GM23248 (cell line): ENCODE measurements around the gene POC1A. TPM values are rescaled to one million over a fixed set of nuclear protein-coding genes. Genes with fewer than 3 reads are reported as not detected.

Experiments used
- DNase-seq: peaks from one replicate; pipeline ENCODE4 v3.0.0-alpha.2; 2015
- H2AFZ ChIP-seq: fragments of 200-600 bp; sonication (generic); 2 replicates; pipeline ENCODE4 v1.6.1; 2016; ENCODE audit warnings: antibody characterized with exemption
- H3F3A ChIP-seq: fragments of 200-600 bp; sonication (generic); 2 replicates; pipeline ENCODE4 v1.6.1; 2016; ENCODE audit warnings: mild to moderate bottlenecking, antibody characterized with exemption, mixed run types; ENCODE audit not compliant: insufficient read depth
- H3K27ac ChIP-seq: fragments of 200-600 bp; sonication (generic); 2 replicates; pipeline ENCODE4 v1.5.1; 2016; ENCODE audit warnings: mild to moderate bottlenecking
- H3K27me3 ChIP-seq: fragments of 200-600 bp; sonication (generic); replicated peaks from 2 replicates; pipeline ENCODE4 v1.6.1; 2016; ENCODE audit warnings: mild to moderate bottlenecking; ENCODE audit not compliant: insufficient read depth
- H3K36me3 ChIP-seq: fragments of 200-600 bp; sonication (generic); 2 replicates; pipeline ENCODE4 v1.6.1; 2016; ENCODE audit warnings: low read depth, mild to moderate bottlenecking
- H3K4me1 ChIP-seq: fragments of 200-600 bp; sonication (generic); 2 replicates; pipeline ENCODE4 v1.6.1; 2016; ENCODE audit warnings: mild to moderate bottlenecking; ENCODE audit not compliant: insufficient read depth
- H3K4me2 ChIP-seq: fragments of 200-600 bp; sonication (generic); one replicate; pipeline ENCODE4 v1.6.1; 2016; ENCODE audit warnings: mild to moderate bottlenecking; ENCODE audit not compliant: unreplicated experiment
- H3K4me3 ChIP-seq: fragments of 200-600 bp; sonication (generic); 2 replicates; pipeline ENCODE4 v1.5.1; 2016; ENCODE audit warnings: mild to moderate bottlenecking
- H3K79me2 ChIP-seq: fragments of 200-600 bp; sonication (generic); 2 replicates; pipeline ENCODE4 v1.6.1; 2016; ENCODE audit warnings: mild to moderate bottlenecking; ENCODE audit not compliant: insufficient read depth
- H3K9ac ChIP-seq: fragments of 200-600 bp; sonication (generic); 2 replicates; pipeline ENCODE4 v1.6.1; 2016; ENCODE audit warnings: mild to moderate bottlenecking
- H3K9me2 ChIP-seq: fragments of 200-600 bp; sonication (generic); 2 replicates; pipeline ENCODE4 v1.6.1; 2016; ENCODE audit warnings: mixed run types, mild to moderate bottlenecking, moderate library complexity; ENCODE audit not compliant: insufficient read depth
- H3K9me3 ChIP-seq: fragments of 200-600 bp; sonication (generic); one replicate; pipeline ENCODE4 v1.6.1; 2017; ENCODE audit warnings: low read depth
- H4K20me1 ChIP-seq: fragments of 200-600 bp; sonication (generic); 2 replicates; pipeline ENCODE4 v1.6.0; 2016; ENCODE audit not compliant: insufficient read depth
- EZH2 ChIP-seq: fragments of 200-600 bp; sonication (generic); IDR thresholded peaks from 2 replicates; pipeline ENCODE4 v1.6.1; 2018; ENCODE audit warnings: antibody characterized with exemption, mild to moderate bottlenecking; ENCODE audit not compliant: insufficient read depth, poor library complexity, severe bottlenecking
- EZH2phosphoT487 ChIP-seq: fragments of 200-600 bp; sonication (generic); IDR thresholded peaks from 2 replicates; pipeline ENCODE4 v1.6.1; 2018; ENCODE audit warnings: antibody characterized with exemption, moderate library complexity, mild to moderate bottlenecking, low read depth; ENCODE audit not compliant: insufficient read depth
- WGBS, 2 experiments: methylation state at CpG; one replicate each; pipeline ENCODE4 v1.1.6; 2015 to 2017; ENCODE audit warnings: low lambda C conversion rate in 2 of 2, low coverage in 1 of 2; ENCODE audit errors: missing lambda C conversion rate in 2 of 2; 5-methylcytosine and 5-hydroxymethylcytosine counted together
- in situ Hi-C: fragments of 300-500 bp; cut with MboI; formaldehyde crosslinking; loops from 2 replicates; pipeline ENCODE4 v1.15.0; 2020
- polyA plus RNA-seq: library from polyadenylated mRNA; unstranded; fragments of >200 nt; fragmentation: Nextera tagmentation; extraction: Ambion mirVana; gene quantifications from 2 replicates; pipeline ENCODE4 v1.2.1, GENCODE V29; 2016
- total RNA-seq: library from RNA; depleted of rRNA; stranded (reverse); fragments of >200 nt; shearing (Covaris generic); gene quantifications from 2 replicates; pipeline ENCODE4 v1.2.3, GENCODE V29; 2014

POC1A gene
- total and polyA plus RNA-seq, 2 experiments from 2014 or later, result 5.2 to 11.0 TPM

DNA sequence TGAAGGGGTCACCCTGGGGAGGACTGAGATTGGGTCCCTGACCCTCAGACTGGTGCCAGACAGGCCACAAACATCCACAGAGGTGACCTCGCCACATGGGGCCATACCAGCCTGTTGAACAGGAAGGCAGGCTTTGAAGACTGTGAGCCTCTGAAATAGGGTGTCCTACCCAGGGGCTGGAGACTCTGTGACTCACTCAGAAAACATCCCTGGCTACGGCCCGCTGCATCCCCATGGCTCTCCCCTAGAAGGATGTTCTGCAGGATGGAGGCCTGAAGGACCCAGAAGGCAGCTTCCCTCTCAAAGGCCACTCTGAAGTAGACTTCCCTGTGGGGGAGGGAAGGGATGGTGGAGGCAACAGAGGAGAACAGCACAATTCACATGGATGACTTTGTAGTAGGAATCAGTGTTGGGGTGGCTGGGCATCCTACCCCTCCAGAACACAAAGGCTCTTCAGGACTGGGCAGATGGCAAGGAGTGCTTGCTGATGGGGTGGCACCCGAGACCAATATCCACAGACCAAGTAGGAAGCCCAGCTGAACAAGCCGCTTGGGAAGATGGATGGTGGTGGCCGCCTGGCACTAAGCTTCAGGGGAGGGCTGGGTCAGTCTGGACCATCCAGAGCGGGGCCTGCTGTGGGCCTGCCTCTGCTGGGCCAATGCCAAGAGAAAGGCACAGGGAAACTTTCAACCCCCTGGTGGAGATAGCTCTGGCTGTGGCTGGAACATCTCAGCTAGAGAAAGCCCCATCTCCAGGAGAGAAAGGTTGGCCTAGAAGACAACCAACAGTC, 60.3 kb downstream of the POC1A start:
- Histone ChIP-seq H3K4me3 (no peak overlapping the region), H3K4me1 (peaks cover 38% of the 10 kb centered on the region), H3K27ac (no peak overlapping the region), H4K20me1 (no peaks in the 10 kb centered on the region), H2AFZ (no peak overlapping the region), H3K9me2 (no peaks in the 10 kb centered on the region), H3K27me3 (no peaks in the 10 kb centered on the region), H3K36me3 (no peaks in the 10 kb centered on the region), H3K4me2 (no peak overlapping the region), H3F3A (no peaks in the 10 kb centered on the region), H3K79me2 (no peaks in the 10 kb centered on the region), H3K9me3 (no peaks in the 10 kb centered on the region), H3K9ac (no peak overlapping the region)
- in situ Hi-C loops, result no loop called here
- DNase-seq, result peak; percentile 25
- TF ChIP-seq EZH2phosphoT487 (no peak), EZH2 (no peak)
- 76 to 80% methylated on average over 7 of the region's 7 CpGs for WGBS, 2 experiments

GRCh38 chr3:52092891-52093290, 61.3 kb downstream of the POC1A start:
- in situ Hi-C loops, result no loop called here
- Histone ChIP-seq H3K9ac (no peak overlapping the region), H3K4me1 (peaks cover 36% of the 10 kb centered on the region)

DNA sequence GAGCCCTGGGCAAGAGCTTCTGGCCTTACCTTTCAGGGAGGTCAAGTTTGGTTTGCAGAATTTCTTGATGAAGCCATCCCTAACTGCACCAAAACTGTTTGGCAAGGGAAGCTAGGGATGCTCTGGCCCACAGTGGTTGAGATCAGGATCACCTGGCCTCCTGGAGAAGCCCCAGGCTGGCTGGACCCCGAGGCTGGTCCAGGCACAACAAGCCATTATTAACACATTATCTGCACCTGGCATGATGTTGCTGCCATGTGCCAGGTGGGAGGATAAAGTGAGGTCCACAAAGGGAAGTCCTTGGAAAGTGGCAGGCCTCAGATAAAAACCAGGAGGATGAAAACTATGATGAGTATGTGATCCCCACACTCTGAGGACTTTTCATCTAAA, 62.0 kb downstream of the POC1A start:
- no peaks in the 10 kb centered on the region for H3F3A ChIP-seq
- no peak overlapping the region for H3K9ac ChIP-seq
- no peak overlapping the region for H3K27ac ChIP-seq
- no peaks in the 10 kb centered on the region for H3K79me2 ChIP-seq
- in situ Hi-C loops, result no loop called here
- no peak overlapping the region for H3K4me3 ChIP-seq
- no peaks in the 10 kb centered on the region for H4K20me1 ChIP-seq
- no peaks in the 10 kb centered on the region for H3K36me3 ChIP-seq
- H3K4me2 ChIP-seq, result no peak overlapping the region
- no peak overlapping the region for H2AFZ ChIP-seq
- no peaks in the 10 kb centered on the region for H3K9me2 ChIP-seq
- WGBS, 2 experiments, result 42 to 46% methylated on average over 1 of the region's 1 CpG
- H3K27me3 ChIP-seq, result no peaks in the 10 kb centered on the region
- no peaks in the 10 kb centered on the region for H3K9me3 ChIP-seq
- no peak for DNase-seq
- TF ChIP-seq EZH2phosphoT487, result no peak
- TF ChIP-seq EZH2, result no peak
- peaks cover 40% of the 10 kb centered on the region for H3K4me1 ChIP-seq

More at GRCh38 chr3:52092891-52093290, 61.3 kb downstream of the POC1A start:
- Histone ChIP-seq H3K4me3 (no peak overlapping the region), H2AFZ (no peak overlapping the region), H3K36me3 (no peaks in the 10 kb centered on the region), H4K20me1 (no peaks in the 10 kb centered on the region), H3K27ac (no peak overlapping the region), H3K27me3 (no peaks in the 10 kb centered on the region), H3K4me2 (no peak overlapping the region), H3F3A (no peaks in the 10 kb centered on the region), H3K79me2 (no peaks in the 10 kb centered on the region), H3K9me3 (no peaks in the 10 kb centered on the region), H3K9me2 (no peaks in the 10 kb centered on the region)
- DNase-seq, result no peak
- 96% methylated on average over 7 of the region's 7 CpGs for WGBS, 2 experiments
- no peak for TF ChIP-seq EZH2phosphoT487
- TF ChIP-seq EZH2, result no peak

DNA sequence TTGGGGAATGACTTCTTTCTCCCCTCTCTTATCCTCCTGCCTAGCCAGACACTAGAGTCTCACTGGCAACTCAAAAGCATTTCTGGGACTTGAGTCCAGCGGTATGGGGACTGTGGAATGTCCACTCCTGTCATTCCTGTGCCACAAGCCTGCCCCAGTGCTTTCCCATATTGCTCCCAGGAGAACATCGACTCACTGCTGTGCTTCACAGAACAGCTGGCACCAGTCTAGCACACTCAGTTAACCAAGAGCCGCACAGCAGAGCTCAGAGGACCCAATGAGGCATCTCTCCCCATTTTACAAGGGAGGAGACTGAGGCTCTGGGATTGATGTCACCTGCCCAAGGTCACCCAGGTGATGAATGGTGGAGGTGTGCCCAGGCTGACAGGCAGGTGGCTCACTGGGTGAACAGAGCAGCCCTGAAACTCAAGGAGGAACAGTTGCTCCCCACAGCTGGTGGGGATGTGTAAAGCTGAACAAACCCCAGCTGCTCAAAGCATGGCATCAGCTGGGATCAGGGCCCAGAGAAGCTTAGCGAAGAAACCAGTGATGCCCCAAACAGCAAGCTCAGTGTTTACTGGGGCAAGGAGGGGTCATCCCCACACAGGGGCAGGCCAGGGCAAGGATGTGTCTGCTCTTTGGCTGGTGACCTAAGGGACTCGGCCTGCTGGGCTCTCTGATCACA, 62.5 kb downstream of the POC1A start:
- H3K4me2 ChIP-seq, result no peak overlapping the region
- H3K9me3 ChIP-seq, result no peaks in the 10 kb centered on the region
- H3K4me1 ChIP-seq, result peaks cover 45% of the 10 kb centered on the region
- DNase-seq, result peak; percentile 72
- H3K27ac ChIP-seq, result peak overlapping the region; percentile 85; the same call in 1 of the 2 replicates
- no peaks in the 10 kb centered on the region for H3F3A ChIP-seq
- no peak overlapping the region for H3K4me3 ChIP-seq
- no peaks in the 10 kb centered on the region for H4K20me1 ChIP-seq
- H3K36me3 ChIP-seq, result no peaks in the 10 kb centered on the region
- 74 to 78% methylated on average over 5 of the region's 5 CpGs for WGBS, 2 experiments
- in situ Hi-C loops, result no loop called here
- no peak overlapping the region for H2AFZ ChIP-seq
- TF ChIP-seq EZH2phosphoT487 (no peak), EZH2 (no peak)
- H3K79me2 ChIP-seq, result no peaks in the 10 kb centered on the region
- H3K9me2 ChIP-seq, result no peaks in the 10 kb centered on the region
- H3K27me3 ChIP-seq, result no peaks in the 10 kb centered on the region
- H3K9ac ChIP-seq, result 0 out of 2 replicates have a peak overlapping the region, but pooled peaks have one; percentile 68
